ENCODE measurements around the gene AEBP2.

Gene AEBP2

GRCh38 chr12:19542606-19543005 lies 103.3 kb downstream of the AEBP2 start:
- H3K4me3 ChIP-seq, result no peak overlapping the region
- no peak overlapping the region for H3K27ac ChIP-seq
- no peak for DNase-seq (ENCODE audit: low spot score)
- no peak for TF ChIP-seq CTCF (IDR thresholded peaks at IDR 0.05)

DNA sequence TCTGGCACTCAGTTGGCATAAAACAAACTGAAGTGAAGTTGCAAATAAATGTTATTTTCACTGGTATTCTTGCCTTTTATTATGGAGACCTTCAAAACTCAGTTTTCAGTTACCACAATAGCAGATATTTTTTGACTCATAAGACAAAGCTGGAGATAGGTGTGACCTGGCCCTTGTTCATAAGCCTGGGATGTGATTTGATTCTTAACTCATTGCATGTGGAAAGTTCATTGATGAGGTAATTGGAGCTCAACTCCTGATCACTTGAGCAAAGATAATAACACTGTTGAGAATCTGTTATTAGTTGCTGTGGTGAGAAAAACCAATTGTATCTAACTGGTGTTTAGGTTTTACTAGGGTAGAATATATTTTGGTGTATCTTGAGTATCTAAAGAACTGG lies 105.1 kb downstream of the AEBP2 start:
- H3K27ac ChIP-seq, result peak overlapping the region in 1 of 2 donors; percentile 19
- no peak overlapping the region for H3K4me3 ChIP-seq
- DNase-seq (ENCODE audit: low spot score), result no peak
- no peak for TF ChIP-seq CTCF (IDR thresholded peaks at IDR 0.05)

GRCh38 chr12:19545301-19545700 lies 106.0 kb downstream of the AEBP2 start:
- TF ChIP-seq CTCF (IDR thresholded peaks at IDR 0.05), result no peak
- H3K4me3 ChIP-seq, result no peak overlapping the region
- no peak for DNase-seq (ENCODE audit: low spot score)
- H3K27ac ChIP-seq, result peak overlapping the region in 1 of 2 donors; percentile 70

DNA sequence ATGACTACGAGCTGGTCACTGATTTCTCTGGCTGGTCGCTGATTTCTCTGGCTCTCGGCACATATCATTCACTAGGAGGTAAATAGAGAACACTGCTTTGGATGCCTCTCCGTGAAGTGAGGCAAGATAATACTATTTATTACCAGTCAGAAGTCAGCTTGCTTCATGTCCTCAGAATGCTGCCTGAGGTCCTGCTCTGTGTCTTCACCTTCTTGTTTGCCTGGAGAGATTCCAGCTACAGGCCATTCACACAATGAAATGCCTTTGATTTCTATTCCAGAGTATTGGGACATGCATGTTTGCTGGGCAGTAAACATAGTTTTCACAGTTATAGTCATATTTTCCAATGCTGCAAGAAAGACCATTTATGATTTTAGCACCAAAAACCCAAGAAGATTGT lies 106.7 kb downstream of the AEBP2 start:
- DNase-seq (ENCODE audit: low spot score), result no peak
- TF ChIP-seq CTCF (IDR thresholded peaks at IDR 0.05), result no peak
- H3K4me3 ChIP-seq, result peak overlapping the region; percentile 53
- H3K27ac ChIP-seq, result peak overlapping the region; percentile 62 to 70

DNA sequence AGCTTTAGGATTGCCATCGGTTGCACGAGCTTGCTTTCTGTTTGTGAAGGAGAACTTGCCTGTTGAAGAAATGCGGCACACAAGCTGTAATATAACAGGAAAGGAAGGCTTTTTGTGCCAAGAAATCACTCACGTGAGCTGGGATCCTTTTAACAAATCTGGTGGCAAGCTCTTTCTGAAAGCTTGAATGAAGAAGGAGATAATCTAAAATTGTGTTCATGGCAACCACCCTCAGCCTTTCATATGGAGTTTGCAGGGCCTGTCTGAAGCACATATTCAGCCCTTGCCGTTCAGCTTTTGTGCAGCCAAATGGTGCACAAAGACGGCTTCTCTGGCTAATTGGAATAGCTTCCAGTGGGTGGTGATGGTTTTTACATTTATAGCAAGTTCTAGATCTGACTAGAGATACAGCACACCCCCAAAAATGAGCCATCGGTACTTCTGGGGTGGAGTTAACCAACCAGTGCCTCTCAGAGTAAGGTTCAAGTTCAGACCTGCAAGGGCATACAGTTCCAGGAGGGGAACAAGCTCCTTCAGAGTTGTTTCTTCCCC lies 107.4 kb downstream of the AEBP2 start:
- Histone ChIP-seq H3K27ac (peak overlapping the region; percentile 62 to 86), H3K4me3 (peak overlapping the region; percentile 53)
- DNase-seq (ENCODE audit: low spot score), result no peak
- no peak for TF ChIP-seq CTCF (IDR thresholded peaks at IDR 0.05)

DNA sequence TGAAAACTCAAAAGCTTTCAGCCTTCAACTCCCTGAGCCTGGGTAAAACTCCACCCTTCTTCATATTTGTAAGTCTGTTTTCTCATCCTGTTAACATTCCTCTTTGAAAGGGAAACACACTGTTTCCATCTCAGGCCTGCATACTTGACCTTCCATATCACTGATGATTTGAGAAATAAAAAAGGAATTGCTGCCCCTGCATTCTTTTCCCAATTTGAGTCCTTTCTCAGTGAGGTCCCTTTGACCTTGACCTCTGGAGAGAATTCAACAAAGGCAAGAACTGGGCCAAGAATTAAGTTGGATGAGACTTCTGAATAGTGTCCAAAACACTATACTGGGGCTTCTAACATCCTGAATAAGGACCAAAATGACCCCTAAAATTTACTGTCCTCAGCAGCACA lies 108.0 kb downstream of the AEBP2 start:
- TF ChIP-seq CTCF (IDR thresholded peaks at IDR 0.05), result no peak
- H3K27ac ChIP-seq, result peak overlapping the region; percentile 62 to 86
- DNase-seq (ENCODE audit: low spot score), result no peak

DNA sequence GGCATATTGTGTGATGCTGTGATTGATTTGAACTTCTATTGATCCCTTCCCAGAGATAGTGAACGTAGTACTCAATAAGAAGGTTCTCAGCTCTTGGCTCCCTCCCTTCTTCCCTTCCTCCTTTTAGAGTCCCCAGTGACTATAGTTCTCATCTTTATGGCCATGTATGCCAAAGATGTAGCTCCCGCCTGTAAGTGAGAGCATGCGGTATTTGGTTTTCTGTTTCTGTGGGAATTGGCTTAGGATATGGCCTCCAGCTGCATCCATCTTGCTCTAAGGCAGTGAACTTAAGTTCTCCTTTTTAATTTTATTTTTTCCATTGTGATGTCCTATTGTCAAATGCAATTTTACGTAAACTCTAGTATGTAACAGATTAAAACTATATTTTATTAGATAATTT lies 109.5 kb downstream of the AEBP2 start:
- no peak for DNase-seq (ENCODE audit: low spot score)
- Histone ChIP-seq H3K4me3 (no peak overlapping the region), H3K27ac (peak overlapping the region in 1 of 2 donors; percentile 50)
- no peak for TF ChIP-seq CTCF (IDR thresholded peaks at IDR 0.05)

More for the DNA sequence above, 108.0 kb downstream of the AEBP2 start:
- H3K4me3 ChIP-seq, result no peak overlapping the region
